NCI-H2171 treated with DMSO at 0.1 percent for 48 hours (cell line): Measurements from ENCODE around the gene GJA3.

Experiments used
- DNase-seq: peaks from one replicate; lab custom pipeline; 2025; lab: John Stamatoyannopoulos, UW

The GJA3 gene

DNA sequence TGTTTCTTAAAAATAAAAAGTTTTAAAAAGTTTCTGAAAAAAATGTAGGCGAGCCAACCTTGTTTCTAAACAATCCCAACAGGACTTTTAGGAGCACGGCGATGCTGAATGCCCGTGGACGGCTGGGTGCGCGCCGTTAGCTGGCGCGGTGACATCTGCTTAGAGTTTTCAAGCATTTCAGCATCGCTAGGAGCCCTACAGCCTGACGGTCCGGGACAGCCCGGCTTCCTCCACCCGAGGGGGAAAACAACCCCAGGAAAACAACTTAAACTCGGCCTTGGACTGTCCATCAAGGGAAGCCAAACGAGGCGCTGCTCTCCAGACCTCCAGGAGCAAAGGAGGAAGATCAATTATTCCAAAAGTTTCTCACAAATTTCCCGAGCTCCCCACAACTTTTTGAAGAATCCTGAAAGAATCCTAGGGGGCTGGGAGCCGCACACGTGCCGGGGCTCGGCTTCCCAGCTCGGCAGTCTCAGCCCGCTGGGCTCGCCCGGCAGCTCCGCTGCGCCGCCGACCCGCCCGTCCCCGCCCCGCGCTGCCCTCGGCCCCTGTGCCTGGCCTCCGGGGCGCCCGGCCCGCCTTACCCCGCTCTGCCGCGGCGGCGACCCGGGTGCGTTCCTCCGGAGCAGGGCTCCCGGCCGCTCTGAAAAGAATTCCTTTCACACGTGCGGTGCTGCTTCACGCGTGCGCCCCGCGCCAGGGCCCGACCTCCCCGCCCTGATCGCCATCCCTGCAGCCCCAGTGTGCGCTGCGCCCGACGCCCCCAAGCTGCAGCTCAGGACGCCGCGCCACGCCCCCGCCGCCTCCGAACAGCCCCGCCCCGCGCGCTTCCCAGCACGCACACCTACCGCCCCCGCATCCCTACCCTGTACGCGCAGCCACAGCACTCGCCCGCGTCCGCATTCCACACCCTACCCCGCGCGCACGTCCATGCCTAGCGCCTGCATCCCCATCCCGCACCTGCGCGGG is at the start of gene GJA3:
GJA3 (minus strand) TSS at position 747 of the 969 bp plus-strand sequence. CDS start 17,764 bp downstream, outside the sequence.
- DNase-seq: no peak

DNA sequence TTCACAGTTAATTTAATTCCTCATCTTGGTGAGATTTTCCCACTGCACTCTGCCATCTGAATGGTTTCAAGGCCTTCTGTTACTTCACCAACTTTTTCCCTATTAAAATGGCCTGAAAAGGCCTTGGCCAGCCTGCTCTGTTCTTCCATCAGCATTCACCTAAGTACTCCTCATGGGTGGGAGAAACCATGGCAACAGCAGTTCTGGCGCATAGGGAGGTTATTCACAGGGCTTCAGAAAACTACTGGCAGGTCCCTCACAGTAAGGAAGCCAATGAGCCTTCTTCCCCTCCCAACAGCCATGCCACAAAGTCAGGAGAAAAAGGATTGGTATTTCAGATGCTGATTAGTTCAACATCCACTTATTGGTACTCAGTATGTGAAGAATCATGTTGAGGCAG is 49.1 kb upstream of the GJA3 start:
- no peak for DNase-seq

DNA sequence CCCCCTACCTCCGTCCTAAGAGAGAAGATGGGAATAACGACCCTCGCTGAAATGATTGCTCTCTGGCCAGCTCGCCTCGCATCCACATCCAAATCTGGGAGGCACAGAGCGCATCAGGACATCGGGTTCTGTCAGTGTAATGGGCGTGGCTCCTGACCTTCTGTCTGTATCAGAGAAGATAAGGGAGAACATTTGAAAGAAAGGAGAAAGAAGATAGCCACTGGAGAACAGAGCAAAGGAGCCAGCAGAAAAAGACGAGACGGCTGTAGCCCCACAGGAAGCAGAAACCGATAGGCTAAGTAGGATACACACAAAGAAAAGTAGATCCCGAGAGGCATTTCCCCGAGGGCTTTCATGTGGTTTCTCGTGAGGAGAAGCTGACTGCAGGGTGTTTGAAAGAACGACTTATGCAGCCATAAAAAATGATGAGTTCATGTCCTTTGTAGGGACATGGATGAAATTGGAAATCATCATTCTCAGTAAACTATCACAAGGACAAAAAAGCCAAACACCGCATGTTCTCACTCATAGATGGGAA is 45.9 kb upstream of the GJA3 start:
- DNase-seq: no peak

DNA sequence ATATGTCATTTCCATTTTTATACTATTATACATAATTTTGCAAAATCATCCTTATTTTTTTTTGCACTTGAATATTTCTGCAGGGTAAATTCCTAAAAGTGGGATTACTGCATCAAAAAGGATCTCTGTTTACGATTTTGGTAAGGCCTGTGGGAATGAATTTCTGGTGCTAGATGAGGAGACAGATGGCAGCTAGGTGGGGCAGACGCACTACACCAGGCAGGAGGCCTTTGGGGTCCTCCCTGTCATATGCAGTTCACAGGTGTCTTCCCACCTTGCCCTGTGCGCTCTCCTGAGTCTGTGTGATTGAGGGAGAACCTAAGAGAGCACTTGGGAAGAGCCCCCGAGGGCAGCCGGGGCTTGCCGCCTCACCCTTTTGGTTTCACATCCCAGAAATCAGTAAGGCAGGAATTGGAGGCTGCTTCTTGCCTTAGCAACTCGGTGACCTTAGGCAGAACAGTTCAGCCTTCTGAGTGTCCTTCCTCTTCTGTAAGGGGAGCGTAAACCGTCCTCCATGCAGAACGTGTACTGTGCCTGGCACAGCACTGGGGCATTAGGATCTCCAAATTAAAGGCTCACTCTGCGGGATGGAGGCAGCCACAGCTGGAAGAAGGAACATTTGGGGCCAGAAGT is 45.3 kb upstream of the GJA3 start:
- peak; percentile 2 for DNase-seq

DNA sequence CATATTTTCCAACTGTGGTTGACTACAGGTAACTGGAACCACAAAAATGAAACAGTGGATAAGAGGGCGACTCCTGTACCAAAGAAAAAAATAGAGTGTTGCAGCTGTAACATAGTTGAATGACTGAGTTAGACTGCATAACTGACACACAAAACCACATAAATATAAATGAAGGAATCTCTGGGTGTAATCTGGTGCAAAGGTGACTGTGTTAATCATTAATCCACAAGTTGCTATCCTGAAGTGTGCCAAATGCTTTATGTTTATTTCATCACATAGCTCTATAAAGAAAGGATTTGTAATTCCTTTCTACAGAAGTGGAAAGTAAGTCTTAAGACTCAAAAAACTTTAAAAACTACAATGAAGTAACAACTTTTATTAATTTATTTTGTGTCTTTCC is 37.9 kb upstream of the GJA3 start:
- DNase-seq: no peak

DNA sequence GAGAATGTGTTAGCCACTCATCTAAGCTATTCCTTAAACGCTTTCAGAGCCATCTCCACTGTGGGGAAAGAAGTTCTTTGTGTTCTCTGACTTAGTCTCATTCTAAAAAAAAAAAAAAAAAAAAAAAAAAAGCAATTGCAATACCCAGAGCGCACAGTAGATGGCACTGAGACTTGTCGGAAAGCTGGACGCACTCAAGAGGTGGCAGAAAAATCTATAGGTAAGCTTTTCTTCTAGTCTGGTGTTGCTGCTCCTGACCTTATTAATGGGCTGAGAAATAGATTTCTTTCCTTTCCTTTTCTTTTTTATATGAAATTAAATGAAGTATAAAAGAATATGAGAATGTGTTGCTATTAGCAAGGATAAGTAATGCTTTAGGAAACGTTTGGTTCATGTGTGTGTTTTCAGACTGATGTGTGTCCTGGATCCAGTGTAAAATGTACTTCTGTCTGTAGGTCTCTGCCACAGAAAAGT is 36.5 kb upstream of the GJA3 start:
- peak; percentile 25 for DNase-seq

DNA sequence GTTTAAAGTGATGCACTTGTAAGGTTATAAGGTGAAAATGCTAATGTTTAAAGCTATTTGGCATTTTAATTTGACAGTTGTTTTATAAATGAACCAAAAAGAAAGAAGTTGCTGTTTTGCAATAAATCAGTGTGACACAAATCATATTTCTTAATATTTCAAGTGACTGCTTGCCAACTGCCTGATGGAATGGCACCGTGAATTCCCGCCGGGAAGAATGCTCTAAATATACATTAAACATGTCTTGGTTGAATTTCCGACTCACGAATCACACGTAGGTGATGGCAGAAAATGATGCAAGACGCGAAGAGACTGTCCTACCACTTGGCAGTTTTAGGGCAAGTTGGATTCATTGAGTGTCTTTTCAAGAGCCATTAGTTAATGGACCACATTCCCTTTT is 34.9 kb upstream of the GJA3 start:
- no peak for DNase-seq

DNA sequence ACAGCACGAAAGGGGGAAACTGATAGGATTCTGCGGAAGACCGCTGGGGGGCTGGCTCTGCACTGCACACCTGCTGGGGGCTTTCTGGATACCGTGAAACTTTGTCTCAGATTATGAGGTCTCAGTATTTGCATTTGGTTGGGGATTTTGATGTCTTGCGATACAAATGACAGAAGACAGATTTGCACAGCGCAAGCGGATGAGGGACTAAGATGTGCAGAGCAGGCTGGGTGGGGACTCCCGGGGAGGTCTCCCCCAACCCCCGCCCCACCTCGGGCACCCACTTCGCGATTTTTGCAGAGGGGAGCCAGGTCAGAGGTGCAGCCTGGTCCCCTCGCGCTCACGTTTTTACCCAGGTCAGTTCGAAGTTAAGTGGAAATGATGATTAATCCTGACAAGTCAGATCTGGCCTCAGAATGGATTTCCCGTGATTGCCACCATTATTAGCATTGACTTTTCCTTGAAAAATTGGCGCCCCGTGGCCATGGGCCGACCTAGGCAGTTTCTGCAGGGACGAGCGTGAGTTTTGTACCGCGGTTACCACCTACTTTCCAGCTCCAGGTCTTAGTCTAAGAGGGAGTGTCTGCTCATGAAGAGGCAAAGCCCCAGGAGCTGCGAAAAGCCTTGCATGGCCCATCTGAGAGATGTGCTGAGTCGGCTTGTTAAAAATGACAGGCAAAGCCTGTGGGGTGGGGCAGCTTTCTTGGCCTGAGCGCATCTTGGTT is 33.2 kb upstream of the GJA3 start:
- no peak for DNase-seq

DNA sequence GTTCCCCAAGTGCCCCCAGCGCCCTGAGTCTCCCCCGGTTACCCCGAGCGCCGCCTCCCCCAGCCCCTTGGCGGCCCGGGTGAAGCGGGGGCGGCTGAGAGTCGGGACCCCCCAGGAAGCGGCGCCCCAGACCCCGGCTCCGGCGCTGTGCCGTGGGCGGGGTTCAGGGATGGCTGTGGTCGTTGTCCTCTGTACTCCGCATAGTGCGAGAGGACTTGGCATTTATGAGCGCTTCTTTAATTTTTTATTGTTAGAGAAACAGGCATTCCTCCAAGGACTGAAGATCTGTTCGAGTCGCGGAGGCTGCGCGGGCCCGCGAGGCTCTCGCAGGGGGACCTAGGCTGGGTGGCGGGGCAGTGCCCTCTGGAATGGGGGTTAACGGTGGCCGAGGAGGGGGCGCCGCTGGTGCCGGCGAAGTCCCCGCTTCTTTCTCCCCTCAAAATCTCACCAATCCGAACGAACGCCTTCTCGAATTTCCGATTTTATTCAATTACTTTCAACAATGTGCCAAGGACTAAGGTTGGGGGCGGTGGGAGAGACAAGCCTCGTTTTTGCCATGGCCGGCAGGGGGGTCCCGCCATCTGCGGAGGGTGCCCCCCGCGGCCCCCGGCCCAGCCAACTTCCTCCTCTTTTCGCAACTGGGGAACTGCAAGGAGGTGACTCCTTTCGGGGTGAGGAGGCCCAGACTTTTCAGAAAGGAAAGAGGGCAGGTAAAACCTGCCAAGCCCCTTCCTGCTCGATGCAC is 32.5 kb upstream of the GJA3 start:
- DNase-seq: no peak

DNA sequence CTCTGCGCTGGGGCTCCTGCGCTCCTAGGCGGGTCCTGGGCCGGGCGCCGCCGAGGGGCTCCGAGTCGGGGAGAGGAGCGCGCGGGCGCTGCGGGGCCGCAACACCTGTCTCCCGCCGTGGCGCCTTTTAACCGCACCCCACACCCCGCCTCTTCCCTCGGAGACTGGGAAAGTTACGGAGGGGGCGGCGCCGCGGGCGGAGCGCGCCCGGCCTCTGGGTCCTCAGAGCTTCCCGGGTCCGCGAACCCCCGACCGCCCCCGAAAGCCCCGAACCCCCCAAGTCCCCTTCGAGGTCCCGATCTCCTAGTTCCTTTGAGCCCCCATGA is 31.9 kb upstream of the GJA3 start, which contains the start of gene GJB2:
GJB2 (minus strand) TSS at position 103 of the 326 bp plus-strand sequence. CDS start 3,357 bp downstream, outside the sequence.
- DNase-seq: no peak

DNA sequence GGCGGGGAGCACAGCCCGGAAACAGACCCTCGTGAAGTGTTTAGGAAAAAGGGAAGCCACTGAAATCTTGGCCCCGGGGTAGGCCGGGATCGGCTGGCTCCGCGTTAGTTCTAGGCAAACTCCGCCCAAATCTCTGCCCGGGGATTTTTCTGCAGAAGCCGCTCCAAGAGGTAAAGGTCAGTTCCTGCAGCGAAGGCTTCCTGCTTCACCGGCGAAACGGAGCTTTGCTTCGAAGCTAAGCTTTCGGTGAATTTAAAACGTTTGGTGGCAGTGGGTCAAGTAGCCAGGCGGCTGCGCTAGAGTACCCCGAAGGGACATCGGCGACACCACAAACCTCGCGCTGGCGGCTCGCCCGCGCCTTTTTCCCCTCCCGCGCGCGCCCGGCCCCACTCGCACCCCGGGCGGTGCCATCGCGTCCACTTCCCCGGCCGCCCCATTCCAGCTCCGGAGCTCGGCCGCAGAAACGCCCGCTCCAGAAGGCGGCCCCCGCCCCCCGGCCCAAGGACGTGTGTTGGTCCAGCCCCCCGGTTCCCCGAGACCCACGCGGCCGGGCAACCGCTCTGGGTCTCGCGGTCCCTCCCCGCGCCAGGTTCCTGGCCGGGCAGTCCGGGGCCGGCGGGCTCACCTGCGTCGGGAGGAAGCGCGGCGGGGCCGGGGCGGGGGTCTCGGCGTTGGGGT is 31.4 kb upstream of the GJA3 start:
- no peak for DNase-seq

DNA sequence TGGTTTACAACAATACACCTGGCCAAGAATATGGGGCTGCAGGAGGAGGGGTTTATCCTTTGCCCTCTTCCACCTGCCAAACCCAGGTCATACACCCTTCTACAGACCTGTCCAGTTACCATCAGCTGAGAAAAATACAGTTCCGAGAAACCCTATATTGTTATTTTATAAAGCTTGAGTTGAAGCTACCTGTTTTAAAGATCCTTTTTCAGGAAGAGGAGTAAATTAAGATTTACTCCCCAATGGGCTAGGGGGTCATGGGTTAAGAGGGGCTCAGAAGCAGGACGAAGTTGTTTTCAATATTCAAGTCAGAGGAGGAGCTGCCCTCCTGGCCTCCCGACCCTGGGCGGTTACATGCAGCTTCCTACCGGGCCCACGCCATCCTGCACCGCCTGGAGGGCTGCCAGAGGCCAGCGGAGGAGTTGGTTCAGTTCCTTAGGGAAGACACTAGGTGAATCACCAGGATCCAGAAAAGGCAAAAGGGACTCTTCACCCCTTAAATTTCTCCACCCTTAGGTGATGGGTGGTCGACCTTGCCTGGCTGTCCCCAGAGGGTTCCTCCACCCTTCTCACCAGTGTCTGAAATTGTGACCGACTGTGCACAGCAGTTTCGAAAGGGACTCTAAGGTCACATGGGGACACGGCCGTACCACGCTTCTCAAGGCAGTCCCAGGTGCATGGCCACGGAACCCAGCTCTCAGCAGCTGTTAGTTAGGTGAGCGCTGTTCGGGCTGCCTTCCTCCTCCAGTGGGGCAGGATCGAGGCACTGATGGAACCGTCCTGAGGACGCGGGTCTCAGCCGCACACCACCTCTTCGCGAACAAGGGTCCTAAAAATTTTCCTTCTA is 30.7 kb upstream of the GJA3 start:
- DNase-seq: no peak

DNA sequence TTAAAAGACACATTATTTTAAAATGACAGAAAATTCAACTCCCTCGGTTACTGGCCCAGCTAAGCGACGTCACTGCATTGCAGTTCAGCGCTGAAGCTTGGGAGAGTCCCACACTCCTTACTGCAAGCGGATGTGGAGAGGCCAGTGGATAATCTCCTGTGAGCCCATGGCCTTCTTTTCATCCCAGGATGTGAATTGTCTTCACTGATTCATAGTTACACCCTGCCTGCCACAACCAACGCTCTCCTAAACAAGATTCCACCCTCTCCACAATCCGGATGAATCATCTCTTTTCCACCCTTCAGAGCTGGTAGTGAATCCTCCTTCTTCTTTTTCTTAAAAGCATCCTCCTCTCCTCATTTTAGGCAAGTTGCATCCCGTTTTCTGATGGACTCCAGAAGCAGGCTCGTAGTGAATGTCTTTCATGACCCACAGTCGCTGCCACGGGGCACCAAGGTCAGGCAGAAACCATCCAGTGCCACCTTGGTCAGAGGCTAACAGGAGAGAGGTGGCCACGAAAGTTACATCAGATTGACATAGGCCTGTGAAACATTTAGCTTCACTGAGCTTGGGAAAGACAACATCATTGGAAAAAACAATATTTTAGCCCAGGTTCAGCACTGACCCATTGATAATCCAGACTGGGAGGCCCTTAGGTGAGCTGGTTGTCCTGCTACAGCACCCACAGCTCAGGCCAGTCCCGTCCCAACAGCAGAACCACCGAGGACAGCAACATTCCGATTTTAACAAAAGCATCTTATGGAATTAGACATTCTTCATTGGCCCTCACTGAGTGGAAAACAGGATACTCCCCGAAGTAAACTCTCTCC is 29.8 kb upstream of the GJA3 start:
- DNase-seq: no peak

DNA sequence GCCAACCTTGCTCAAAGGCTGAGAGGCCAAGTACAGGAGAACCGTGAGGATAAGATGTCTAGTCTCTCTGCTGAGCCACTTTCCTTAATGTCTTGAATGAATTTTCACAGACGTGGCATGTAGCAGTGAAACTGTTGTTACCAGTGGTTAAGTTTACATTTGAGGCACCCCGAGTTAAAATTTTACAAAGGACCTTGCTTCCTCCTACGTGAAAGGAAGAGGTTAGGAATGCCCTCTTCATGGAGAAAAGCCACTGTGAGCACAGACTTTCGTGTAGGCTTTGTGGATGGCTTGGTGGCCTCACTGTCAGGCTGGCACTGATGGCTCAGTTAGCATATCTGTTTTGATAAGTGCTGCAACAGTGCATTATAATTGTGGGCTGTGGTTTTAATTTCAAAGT is 29.2 kb upstream of the GJA3 start:
- no peak for DNase-seq

DNA sequence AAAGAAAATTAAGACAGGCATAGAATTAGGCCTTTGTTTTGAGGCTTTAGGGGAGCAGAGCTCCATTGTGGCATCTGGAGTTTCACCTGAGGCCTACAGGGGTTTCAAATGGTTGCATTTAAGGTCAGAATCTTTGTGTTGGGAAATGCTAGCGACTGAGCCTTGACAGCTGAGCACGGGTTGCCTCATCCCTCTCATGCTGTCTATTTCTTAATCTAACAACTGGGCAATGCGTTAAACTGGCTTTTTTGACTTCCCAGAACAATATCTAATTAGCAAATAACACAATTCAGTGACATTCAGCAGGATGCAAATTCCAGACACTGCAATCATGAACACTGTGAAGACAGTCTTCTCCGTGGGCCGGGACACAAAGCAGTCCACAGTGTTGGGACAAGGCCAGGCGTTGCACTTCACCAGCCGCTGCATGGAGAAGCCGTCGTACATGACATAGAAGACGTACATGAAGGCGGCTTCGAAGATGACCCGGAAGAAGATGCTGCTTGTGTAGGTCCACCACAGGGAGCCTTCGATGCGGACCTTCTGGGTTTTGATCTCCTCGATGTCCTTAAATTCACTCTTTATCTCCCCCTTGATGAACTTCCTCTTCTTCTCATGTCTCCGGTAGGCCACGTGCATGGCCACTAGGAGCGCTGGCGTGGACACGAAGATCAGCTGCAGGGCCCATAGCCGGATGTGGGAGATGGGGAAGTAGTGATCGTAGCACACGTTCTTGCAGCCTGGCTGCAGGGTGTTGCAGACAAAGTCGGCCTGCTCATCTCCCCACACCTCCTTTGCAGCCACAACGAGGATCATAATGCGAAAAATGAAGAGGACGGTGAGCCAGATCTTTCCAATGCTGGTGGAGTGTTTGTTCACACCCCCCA is 28.1 kb upstream of the GJA3 start:
- no peak for DNase-seq

DNA sequence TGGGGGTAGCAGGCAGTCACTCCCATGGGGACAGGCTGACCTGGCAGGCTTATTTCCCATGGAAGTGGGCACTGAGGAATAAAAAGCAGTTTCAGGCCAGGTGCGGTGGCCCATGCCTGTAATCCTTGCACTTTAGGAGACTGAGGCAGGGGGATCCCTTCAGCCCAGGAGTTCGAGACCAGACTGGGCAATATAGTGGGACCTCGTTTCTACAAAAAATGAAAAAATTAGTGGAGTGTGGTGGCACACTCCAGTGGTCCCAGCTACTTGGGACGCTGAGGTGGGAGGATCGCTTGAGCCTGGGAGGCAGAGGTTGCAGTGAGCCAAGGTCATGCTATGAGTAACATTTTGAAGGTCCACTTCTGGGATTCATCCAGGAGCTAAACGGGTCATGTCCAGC is 25.9 kb upstream of the GJA3 start:
- DNase-seq: no peak

DNA sequence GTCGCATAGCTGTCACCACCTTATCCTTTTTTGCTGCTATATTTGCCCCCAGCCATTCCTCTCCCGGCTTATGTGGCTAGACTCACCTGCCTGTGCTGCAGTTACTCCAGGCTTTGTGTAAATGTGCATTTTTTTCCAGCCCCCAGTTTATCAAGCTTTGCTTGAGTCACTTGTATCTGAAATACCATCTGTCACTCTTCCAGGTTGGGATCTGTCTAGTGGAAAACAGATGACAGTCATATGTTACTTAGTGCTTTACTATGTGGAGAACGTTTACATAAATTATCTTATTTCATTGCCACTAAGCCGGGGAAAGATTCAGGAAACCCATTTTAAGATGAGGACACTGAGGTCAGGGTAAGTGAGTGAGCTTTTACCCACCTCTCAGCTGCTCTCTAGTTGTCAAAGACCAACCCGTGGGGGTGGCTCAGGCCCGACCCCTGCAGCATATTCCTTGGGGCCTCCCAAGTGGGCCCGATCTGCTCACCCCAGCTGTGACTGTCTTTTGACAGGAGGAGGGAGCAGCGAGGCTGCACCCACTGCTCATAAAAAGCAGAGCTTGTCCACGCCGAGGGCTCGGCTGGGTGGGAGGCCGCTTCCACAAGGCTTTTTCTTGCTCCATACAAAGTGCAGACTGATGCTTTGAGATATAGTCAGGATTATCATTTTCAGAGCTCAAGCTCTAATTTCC is 24.7 kb upstream of the GJA3 start:
- DNase-seq: peak; percentile 50
